Activated CD4-positive, alpha-beta memory T cell treated with anti-CD3 and anti-CD28 coated beads, Interleukin-2, amount 10 ng/mL, durations not matched to agents 7 days and 5 days (primary cell): ENCODE data around the gene SVOP. TPM values are rescaled to one million over a fixed set of nuclear protein-coding genes. Genes with fewer than 3 reads are reported as not detected.

Experiments used
- CTCF ChIA-PET: fragments of 350-600 bp; sonication (Branson Sonifier 250); formaldehyde crosslinking; loops from one replicate; lab custom pipeline; 2021; ENCODE audit warnings: antibody characterized with exemption, inconsistent platforms; lab: Charles Lee
- POLR2A ChIA-PET: fragments of 350-600 bp; sonication (Branson Sonifier 250); formaldehyde crosslinking; loops from one replicate; lab custom pipeline; 2021; ENCODE audit warnings: antibody characterized with exemption; lab: Charles Lee
- DNase-seq: peaks from one replicate; pipeline ENCODE4 v3.0.0-alpha.2; 2020
- H3K27ac Mint-ChIP-seq: one replicate; pipeline ENCODE4 v1.8.0; 2021; ENCODE audit warnings: mild to moderate bottlenecking, mixed read lengths
- H3K27me3 Mint-ChIP-seq: one replicate; pipeline ENCODE4 v1.8.0; 2021; ENCODE audit warnings: mixed read lengths
- H3K36me3 Mint-ChIP-seq: one replicate; pipeline ENCODE4 v1.8.0; 2021; ENCODE audit warnings: low read depth, mixed read lengths
- H3K4me1 Mint-ChIP-seq: one replicate; pipeline ENCODE4 v1.8.0; 2021; ENCODE audit warnings: mixed read lengths
- H3K4me3 Mint-ChIP-seq: one replicate; pipeline ENCODE4 v1.8.0; 2021; ENCODE audit warnings: mild to moderate bottlenecking, mixed read lengths
- H3K9me3 Mint-ChIP-seq: one replicate; pipeline ENCODE4 v1.8.0; 2021; ENCODE audit warnings: mixed read lengths
- total RNA-seq, 2 experiments: library from RNA; stranded (reverse); gene quantifications; one replicate each; pipeline ENCODE4 v1.2.3, GENCODE V29; 2021

Gene SVOP
- total RNA-seq, 2 experiments from 2014 or later, result not detected

DNA sequence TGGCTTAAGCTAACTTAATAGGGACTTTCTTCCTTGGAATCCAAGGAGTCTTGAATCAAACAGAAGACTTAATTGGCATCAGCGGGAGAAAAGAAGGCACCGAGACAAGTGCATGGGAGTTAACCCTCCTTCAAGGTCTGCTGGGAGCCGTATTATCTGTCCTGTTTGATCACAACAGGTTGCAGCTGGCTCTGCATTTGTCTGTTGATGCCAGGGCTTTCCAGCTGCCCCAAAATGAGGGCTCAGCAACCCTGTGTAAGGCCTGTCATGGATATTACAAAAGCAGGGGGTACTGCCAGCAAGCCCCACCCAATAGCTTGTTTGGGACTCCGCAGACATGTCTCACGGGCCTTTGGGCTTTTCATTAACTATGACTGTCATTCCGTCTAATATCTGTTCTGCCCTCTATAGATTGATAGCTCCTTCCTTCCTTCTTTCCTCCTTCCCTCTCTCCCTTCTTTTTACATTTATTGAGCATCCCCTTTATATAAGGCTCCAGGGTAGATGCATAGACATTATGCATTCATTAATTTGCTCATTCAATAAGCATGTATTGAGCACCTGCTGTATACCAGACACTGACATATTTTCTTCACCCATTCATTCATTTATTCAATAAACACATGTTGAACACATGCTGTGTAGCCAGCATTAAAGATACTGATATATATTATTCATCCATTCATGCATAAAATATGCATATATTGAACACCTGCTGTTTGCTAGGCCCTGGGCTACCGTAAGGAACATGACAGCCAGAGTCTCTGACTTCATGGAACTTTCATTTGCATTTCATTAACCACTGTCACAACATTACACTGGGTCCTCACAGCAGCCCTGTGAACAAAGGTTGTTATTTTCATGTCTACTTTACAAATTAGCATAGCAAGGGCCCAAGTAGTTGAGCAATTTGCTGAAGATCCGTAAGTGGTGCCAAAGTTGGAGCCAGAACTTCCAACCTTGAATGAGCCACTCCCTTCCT lies 56.2 kb downstream of the SVOP start:
- H3K4me1 Mint-ChIP-seq, result no peaks in the 10 kb centered on the region
- no peak for DNase-seq
- CTCF ChIA-PET, result interaction anchor here (1.3 kb wide), 1 partner anchor 14 kb away, joined by 4 read pairs; no protein-coding TSS in a partner anchor
- POLR2A ChIA-PET, result no interaction called here
- H3K27ac Mint-ChIP-seq, result no peak overlapping the region
- peaks cover 2% of the 10 kb centered on the region for H3K27me3 Mint-ChIP-seq
- H3K9me3 Mint-ChIP-seq, result no peaks in the 10 kb centered on the region
- no peak overlapping the region for H3K4me3 Mint-ChIP-seq
- H3K36me3 Mint-ChIP-seq, result no peaks in the 10 kb centered on the region

DNA sequence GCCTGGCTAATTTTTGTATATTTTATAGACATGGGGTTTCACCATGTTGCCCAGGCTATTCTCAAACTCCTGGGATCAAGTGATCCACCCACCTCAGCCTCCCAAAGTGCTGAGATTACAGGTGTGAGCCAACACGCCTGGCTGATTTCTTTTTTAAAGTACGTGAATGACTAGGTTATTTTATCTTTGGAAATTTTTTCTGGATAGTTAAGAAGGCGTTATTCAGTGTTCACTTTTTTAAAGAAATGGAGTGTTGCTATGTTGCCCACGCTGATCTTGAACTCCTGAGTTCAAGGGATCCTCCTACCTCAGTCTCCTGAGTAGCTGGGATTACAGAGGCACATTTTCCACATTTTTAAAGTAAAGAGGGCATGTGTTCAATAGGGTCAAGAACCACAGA lies 58.6 kb downstream of the SVOP start:
- POLR2A ChIA-PET, result no interaction called here
- no peak for DNase-seq
- no peaks in the 10 kb centered on the region for H3K27me3 Mint-ChIP-seq
- no peak overlapping the region for H3K4me3 Mint-ChIP-seq
- H3K4me1 Mint-ChIP-seq, result no peaks in the 10 kb centered on the region
- H3K36me3 Mint-ChIP-seq, result no peaks in the 10 kb centered on the region
- CTCF ChIA-PET, result no interaction called here
- H3K9me3 Mint-ChIP-seq, result no peaks in the 10 kb centered on the region
- no peak overlapping the region for H3K27ac Mint-ChIP-seq

DNA sequence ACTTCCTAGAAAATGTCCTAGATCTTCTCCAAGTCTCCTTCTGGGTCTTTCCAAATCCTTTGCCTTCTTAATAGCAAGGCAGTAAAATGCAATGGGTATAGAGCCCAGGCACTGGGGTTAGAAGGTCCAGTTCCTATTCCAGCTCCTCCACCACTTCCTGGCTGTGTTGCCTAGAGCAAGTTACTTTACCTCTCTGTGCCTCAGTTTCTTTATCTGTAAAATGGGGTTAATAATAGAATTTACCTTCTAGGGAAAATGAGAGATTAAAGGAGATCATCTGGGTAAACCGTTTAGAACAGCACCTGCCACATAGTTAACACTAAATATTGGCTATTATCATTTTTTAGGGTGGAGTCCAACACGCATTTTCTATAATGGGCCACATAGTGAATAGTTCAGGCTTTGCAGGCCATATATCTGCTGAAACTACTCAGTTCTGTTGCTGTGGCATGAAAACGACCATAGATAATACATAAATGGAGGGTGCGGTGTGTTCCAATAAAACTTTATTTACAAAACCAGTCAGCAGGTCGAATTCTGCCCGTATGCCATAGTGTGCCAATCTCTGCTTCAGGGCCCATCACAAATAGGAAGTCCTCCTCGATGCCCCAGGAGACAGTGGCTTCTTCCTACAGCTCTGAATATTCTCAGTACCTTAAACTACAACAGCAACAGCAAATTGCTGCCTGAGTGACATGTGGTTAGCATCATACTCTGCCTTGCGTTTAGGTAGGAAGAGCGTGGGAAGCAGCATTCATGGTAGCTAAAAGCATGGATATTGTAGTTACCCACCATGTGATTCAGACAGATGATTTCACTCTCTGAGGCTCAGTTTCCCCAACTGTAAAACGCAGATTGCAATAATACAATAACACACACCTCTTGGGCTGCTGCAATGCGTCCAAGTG lies 60.9 kb downstream of the SVOP start:
- Mint-ChIP-seq H3K27me3 (peaks cover 7% of the 10 kb centered on the region), H3K36me3 (no peaks in the 10 kb centered on the region), H3K4me1 (no peaks in the 10 kb centered on the region), H3K9me3 (no peaks in the 10 kb centered on the region), H3K4me3 (no peak overlapping the region), H3K27ac (no peak overlapping the region)
- ChIA-PET CTCF (no interaction called here), POLR2A (no interaction called here)
- DNase-seq, result no peak

DNA sequence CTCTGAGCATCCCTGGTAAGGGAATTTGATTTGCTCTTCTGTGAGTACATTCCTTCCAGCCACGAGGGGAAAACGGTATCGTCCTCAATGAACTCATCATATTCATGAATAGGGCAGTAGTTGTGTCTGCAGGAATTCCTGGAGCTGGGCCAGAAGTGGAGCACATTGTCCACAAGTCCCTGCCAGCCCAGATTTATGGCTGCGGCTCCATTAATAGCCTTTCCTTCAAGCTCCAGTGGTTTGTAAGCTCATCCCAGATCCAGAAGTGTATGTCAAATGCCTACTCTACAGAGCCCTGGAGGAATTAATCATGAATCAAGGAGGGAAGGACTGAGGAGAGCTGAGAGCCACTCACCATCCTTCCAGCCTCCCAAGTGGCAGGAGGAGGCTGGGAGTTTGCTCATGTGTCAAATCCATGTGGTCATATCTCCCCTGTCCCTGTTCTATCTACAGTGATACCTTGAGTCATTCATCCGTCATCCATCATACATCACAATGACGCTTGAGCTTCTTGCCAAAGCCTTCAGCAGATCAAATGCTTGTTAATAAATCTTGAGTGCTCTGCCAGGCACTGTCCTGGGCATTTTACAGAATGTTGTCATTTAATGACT lies 65.5 kb downstream of the SVOP start:
- Mint-ChIP-seq H3K27me3 (peaks cover 9% of the 10 kb centered on the region), H3K36me3 (no peaks in the 10 kb centered on the region), H3K4me3 (no peak overlapping the region), H3K27ac (no peak overlapping the region), H3K4me1 (peaks cover 7% of the 10 kb centered on the region), H3K9me3 (no peaks in the 10 kb centered on the region)
- POLR2A ChIA-PET, result no interaction called here
- CTCF ChIA-PET, result interaction anchor here (1.6 kb wide), 1 partner anchor 290 kb away, joined by 4 read pairs; no protein-coding TSS in a partner anchor
- DNase-seq, result no peak

DNA sequence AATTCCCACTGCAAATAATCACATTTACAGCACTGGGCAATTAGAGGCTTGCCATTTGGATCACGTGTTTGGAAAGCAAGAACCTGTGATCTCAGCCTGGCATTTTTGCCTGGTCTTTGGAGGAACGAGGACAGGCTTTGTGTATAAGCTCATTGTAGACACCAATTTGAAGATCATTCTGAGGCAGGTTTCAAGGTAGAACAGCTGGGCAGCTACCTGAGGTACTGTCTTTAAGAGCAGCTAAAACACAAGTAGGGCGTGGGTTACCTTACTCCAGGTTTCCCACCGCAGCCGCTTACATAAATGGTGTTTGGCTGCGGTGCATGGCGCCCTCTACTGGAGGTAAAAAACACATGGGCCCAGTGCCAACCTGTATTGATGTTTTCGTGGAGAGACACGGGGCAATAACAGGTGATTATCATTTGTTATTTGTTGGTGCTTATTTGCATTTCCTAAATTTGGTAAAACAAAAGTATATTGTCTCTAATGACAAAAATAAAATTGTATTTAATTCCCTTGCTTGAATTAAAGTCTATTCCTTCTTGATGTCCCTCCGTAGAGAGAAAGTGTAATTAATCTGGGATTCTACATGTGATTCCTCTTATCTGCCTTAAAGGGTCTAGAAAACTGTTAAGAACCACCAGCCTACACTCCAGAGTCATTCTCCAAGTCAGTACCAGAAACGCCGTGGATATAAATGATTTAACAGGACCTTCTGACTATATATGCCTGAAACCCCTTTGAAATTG lies 69.7 kb downstream of the SVOP start:
- Mint-ChIP-seq H3K36me3 (no peaks in the 10 kb centered on the region), H3K9me3 (peaks cover 2% of the 10 kb centered on the region), H3K4me1 (peaks cover 7% of the 10 kb centered on the region), H3K27me3 (peaks cover 21% of the 10 kb centered on the region), H3K27ac (no peak overlapping the region), H3K4me3 (no peak overlapping the region)
- peak; percentile 78 for DNase-seq
- ChIA-PET CTCF (interaction anchor here (0.6 to 2.6 kb wide), 31 partner anchors 9 to 418 kb away, joined by 3 to 32 read pairs (median 4); partner anchors contain the start of genes ALKBH2 and SSH1), POLR2A (interaction anchor here (1.0 kb wide), 1 partner anchor 147 kb away, joined by 3 read pairs; no protein-coding TSS in a partner anchor)

DNA sequence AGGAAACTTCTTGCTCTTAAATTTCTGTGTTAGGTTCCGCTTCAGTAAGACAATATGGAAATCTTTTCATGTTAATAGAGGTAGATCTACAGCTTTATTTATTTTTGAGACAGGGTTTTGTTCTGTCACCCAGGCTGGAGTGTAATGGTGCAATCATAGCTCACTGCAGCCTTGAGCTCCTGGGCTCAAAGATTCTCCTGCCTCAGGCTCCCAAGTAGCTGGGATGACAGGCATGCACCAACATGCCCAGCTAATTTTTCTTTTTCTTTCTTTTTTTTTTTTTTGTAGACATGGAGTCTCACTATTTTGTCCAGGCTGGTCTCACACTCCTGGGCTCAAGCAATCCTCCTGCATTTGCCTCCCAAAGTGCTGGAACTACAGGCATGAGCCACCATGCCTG lies 70.9 kb downstream of the SVOP start:
- POLR2A ChIA-PET, result interaction anchor here (1.2 kb wide), 1 partner anchor 11 kb away, joined by 3 read pairs; no protein-coding TSS in a partner anchor
- no peak for DNase-seq
- H3K27me3 Mint-ChIP-seq, result peaks cover 22% of the 10 kb centered on the region
- H3K4me3 Mint-ChIP-seq, result no peak overlapping the region
- peaks cover 7% of the 10 kb centered on the region for H3K4me1 Mint-ChIP-seq
- no peaks in the 10 kb centered on the region for H3K36me3 Mint-ChIP-seq
- peaks cover 2% of the 10 kb centered on the region for H3K9me3 Mint-ChIP-seq
- H3K27ac Mint-ChIP-seq, result no peak overlapping the region
- CTCF ChIA-PET, result interaction anchor here (0.6 to 2.6 kb wide), 17 partner anchors 8 to 410 kb away, joined by 3 to 32 read pairs (median 4); partner anchors contain the start of gene SSH1

DNA sequence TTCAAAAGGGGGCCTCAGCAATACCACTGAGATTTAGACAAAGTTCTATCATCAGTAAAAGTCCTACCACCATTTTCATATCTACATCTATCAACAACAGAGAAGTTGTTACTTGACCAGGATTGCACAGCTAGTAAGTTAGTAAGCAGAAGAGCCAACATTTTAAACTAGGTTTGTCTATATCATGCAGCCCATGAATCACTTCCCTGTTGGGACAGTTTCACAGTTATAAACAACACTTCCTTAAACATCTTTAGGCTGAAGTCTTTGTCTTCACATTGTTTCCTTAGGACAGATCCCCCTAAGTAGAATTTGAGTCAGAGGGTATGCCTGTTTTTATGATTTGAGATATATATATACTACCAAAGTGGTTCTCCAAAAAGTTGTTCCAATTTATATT lies 72.5 kb downstream of the SVOP start:
- Mint-ChIP-seq H3K36me3 (no peaks in the 10 kb centered on the region), H3K4me3 (no peak overlapping the region), H3K9me3 (peaks cover 2% of the 10 kb centered on the region), H3K4me1 (peaks cover 7% of the 10 kb centered on the region), H3K27ac (no peak overlapping the region), H3K27me3 (peaks cover 21% of the 10 kb centered on the region)
- DNase-seq, result no peak
- ChIA-PET CTCF (no interaction called here), POLR2A (no interaction called here)

DNA sequence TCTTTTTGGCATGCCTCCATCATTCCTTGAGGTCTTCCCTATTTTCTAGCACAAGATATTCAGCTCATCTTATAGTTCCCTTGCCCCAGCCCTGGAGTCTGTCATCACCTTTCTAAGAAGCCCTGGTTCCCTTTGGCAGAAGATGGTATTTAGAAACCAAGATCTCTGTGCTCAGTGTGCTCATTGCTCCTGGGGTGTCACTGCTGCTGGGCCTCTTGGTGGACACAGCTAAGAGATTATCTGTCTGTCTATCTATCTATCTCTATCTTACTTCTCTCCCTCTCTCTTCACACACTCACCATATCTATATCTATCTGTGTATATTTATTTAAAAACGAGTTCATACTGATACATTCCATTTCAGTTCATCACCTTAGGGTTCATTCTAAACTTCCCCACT lies 73.8 kb downstream of the SVOP start:
- Mint-ChIP-seq H3K4me1 (peaks cover 7% of the 10 kb centered on the region), H3K36me3 (no peaks in the 10 kb centered on the region), H3K4me3 (no peak overlapping the region), H3K27me3 (peaks cover 21% of the 10 kb centered on the region), H3K27ac (no peak overlapping the region), H3K9me3 (peaks cover 2% of the 10 kb centered on the region)
- DNase-seq, result no peak
- ChIA-PET POLR2A (no interaction called here), CTCF (no interaction called here)

DNA sequence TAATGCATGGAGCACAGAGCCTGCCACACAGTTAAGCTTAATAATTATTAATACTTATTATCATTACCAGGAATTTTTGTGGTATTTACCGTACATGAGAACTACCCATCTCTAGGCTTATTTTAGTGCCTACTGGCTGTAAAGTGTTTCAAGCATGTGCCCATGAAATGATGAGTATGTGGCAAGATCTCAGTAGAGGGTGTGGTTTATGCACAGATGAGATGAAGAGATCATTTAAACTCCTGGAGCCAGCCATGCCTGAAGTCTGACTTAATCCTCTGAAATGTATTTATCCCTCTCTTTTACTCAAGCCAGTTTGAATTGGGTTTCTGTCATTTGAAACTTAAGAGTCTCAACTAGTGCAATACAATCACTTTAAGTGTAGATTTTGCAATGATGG lies 80.7 kb downstream of the SVOP start:
- DNase-seq, result no peak
- Mint-ChIP-seq H3K27ac (no peak overlapping the region), H3K4me3 (no peak overlapping the region), H3K9me3 (no peaks in the 10 kb centered on the region), H3K4me1 (peaks cover 4% of the 10 kb centered on the region), H3K27me3 (peaks cover 17% of the 10 kb centered on the region), H3K36me3 (no peaks in the 10 kb centered on the region)
- ChIA-PET POLR2A (no interaction called here), CTCF (interaction anchor here (1.9 kb wide), 1 partner anchor 10 kb away, joined by 5 read pairs; no protein-coding TSS in a partner anchor)

DNA sequence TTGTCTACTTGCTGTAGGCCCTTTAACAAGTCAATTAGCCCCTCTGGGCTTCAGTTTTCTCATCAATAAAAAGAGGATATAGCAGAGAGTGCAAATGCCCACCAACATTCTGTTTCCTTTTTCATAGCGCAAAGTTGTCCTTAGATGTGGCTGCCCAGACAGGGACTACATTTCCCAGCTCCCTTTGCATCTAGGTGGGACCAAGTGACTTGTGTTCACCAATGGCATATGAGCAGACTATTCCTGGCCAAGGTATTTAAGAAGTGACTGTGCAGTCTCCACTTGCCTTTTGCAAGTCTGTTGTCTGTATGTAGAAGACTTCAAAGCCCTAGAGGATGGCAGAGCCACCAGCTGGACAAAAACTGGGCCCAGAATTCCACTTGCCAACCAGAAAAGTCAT lies 81.3 kb downstream of the SVOP start:
- Mint-ChIP-seq H3K36me3 (no peaks in the 10 kb centered on the region), H3K4me3 (no peak overlapping the region), H3K27me3 (peaks cover 17% of the 10 kb centered on the region), H3K27ac (no peak overlapping the region), H3K4me1 (peaks cover 7% of the 10 kb centered on the region), H3K9me3 (no peaks in the 10 kb centered on the region)
- DNase-seq, result peak; percentile 19
- ChIA-PET POLR2A (interaction anchor here (1.0 kb wide), 1 partner anchor 10 kb away, joined by 3 read pairs; no protein-coding TSS in a partner anchor), CTCF (interaction anchor here (0.5 to 1.9 kb wide), 2 partner anchors 11 to 122 kb away, joined by 3 to 5 read pairs; no protein-coding TSS in a partner anchor)

DNA sequence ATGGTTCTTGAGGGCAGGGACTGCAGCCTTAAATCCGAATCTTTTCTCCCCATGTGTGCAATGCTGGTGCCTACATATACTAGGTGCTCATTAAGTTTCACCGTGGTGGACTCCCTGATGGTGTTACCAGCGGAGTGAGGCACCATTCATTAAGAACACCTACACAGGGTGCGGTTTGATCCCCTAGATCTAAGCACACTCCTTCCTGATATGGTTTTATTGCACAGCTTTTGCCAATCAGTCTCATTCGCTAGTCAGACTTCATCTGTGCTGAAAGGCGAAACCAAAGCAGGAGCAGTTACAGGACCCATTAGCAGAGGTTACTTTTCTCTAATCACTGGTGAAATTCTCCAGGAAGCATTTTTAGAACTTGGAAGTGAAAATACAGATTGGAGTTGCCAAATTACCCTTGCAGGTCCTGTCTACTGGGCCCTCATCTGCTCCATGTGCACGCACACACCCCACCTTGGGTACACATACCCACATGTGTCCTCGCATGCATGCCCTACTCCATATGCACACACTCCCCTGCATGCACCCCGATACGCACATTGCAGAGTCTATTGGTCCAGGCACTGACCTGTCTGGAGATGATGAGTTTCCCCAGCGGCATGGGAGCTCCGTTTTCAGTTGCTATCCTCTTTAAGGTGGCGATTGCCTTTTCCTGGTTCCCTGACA lies 82.5 kb downstream of the SVOP start:
- DNase-seq, result no peak
- POLR2A ChIA-PET, result no interaction called here
- CTCF ChIA-PET, result no interaction called here
- H3K27me3 Mint-ChIP-seq, result peaks cover 17% of the 10 kb centered on the region
- H3K4me1 Mint-ChIP-seq, result peaks cover 7% of the 10 kb centered on the region
- H3K27ac Mint-ChIP-seq, result no peak overlapping the region
- H3K4me3 Mint-ChIP-seq, result no peak overlapping the region
- no peaks in the 10 kb centered on the region for H3K9me3 Mint-ChIP-seq
- H3K36me3 Mint-ChIP-seq, result no peaks in the 10 kb centered on the region
